IMR-90 (cell line): ENCODE data around the gene HOXA13.

ENCODE experiments used
- CTCF ChIP-seq: conservative IDR thresholded peaks from 2 replicates; pipeline ENCODE4 v1.5.1; 2012; ENCODE audit warnings: mild to moderate bottlenecking, low read depth, low read length, improper control_type of control experiment
- POLR2A ChIP-seq: IDR thresholded peaks from 2 replicates; pipeline ENCODE4 v1.6.1; 2012; ENCODE audit warnings: mild to moderate bottlenecking, low read depth, low read length

DNA sequence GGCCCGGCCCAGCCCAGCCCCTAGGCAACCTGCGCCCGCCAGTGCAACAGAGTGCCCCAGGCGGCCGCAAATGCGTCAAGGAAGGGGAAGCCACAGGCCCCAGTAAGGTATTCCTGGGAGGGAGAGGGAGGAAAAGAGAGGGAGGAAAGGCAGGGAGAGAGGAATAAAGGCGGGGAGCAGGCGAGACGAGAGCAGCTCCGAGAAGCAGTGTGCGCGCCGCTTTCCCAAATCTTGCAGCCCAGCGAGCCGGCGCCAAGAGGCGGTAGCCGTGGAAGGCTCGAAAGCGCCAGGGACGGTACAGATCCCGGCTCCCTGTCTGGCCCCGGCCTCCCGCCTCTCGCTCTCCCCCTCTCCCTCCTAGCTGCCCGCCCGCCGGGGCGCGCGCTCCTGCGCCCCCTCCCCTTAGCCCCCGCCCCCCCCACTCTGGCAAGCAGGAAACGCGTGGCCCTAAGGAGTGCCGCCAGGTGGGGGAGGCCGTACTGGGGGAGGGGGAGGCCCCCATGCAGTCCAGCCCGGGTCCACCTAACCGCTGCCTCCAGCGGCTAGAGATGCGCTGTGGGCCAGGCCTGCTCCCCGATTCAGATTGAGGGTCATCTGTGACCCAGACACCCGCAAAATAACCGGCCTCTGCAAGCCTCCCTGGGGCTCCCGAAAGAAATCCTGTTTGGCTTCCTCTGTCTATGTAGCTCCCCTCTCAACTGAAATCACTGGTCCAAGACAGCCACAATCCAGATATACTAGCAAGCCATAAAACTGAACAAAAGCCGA, 30.0 kb downstream of the HOXA13 start:
- TF ChIP-seq POLR2A (no peak), CTCF (no peak)
